Trophoblast cell (in vitro differentiated cells and primary cell): ENCODE results near the gene MYO6.

Source experiments
- DNase-seq, 2 donors: peaks; one replicate each; pipeline ENCODE4 v3.0.0-alpha.2; 2016
- H2AFZ ChIP-seq: 2 replicates; pipeline ENCODE4 v1.6.1; 2013; ENCODE audit warnings: low read length, moderate library complexity, mild to moderate bottlenecking; ENCODE audit not compliant: insufficient read depth, poor library complexity
- H2AK5ac ChIP-seq: 2 replicates; pipeline ENCODE4 v1.6.1; 2013; ENCODE audit warnings: mild to moderate bottlenecking, low read length
- H2BK120ac ChIP-seq: 2 replicates; pipeline ENCODE4 v1.6.1; 2013; ENCODE audit warnings: low read length, mild to moderate bottlenecking, moderate library complexity; ENCODE audit not compliant: insufficient read depth, poor library complexity
- H2BK12ac ChIP-seq: 2 replicates; pipeline ENCODE4 v1.6.1; 2013; ENCODE audit warnings: mild to moderate bottlenecking, low read length, moderate library complexity
- H2BK5ac ChIP-seq: 2 replicates; pipeline ENCODE4 v1.6.1; 2013; ENCODE audit warnings: low read length, low read depth, moderate library complexity, mild to moderate bottlenecking; ENCODE audit not compliant: poor library complexity
- H3K14ac ChIP-seq: 2 replicates; pipeline ENCODE4 v1.6.1; 2013; ENCODE audit warnings: mild to moderate bottlenecking, low read length
- H3K18ac ChIP-seq: 2 replicates; pipeline ENCODE4 v1.6.1; 2013; ENCODE audit warnings: mild to moderate bottlenecking, low read length
- H3K23ac ChIP-seq: 2 replicates; pipeline ENCODE4 v1.6.1; 2013; ENCODE audit warnings: low read length
- H3K27ac ChIP-seq: 2 replicates; pipeline ENCODE4 v1.5.1; 2013; ENCODE audit warnings: low read depth, mild to moderate bottlenecking, inconsistent platforms, low read length, moderate library complexity
- H3K27me3 ChIP-seq: 2 replicates; pipeline ENCODE4 v1.6.1; 2013; ENCODE audit warnings: inconsistent platforms, mild to moderate bottlenecking, low read length, moderate library complexity; ENCODE audit not compliant: insufficient read depth
- H3K36me3 ChIP-seq, 2 experiments: 1 replicate in 1 of 2; 2 replicates in 1 of 2; pipeline ENCODE4 v1.6.1; 2013; ENCODE audit warnings: low read length in 2 of 2, mild to moderate bottlenecking in 2 of 2, moderate library complexity in 1 of 2; ENCODE audit not compliant: insufficient read depth in 2 of 2, control insufficient read depth in 1 of 2
- H3K4ac ChIP-seq: 2 replicates; pipeline ENCODE4 v1.6.1; 2013; ENCODE audit warnings: low read depth, mild to moderate bottlenecking, low read length, moderate library complexity
- H3K4me1 ChIP-seq, 2 experiments: 1 replicate in 1 of 2; 2 replicates in 1 of 2; pipeline ENCODE4 v1.6.1; 2013; ENCODE audit warnings: low read length in 2 of 2, mild to moderate bottlenecking in 2 of 2, moderate library complexity in 1 of 2; ENCODE audit not compliant: insufficient read depth in 2 of 2, control insufficient read depth in 1 of 2
- H3K4me2 ChIP-seq: 2 replicates; pipeline ENCODE4 v1.6.1; 2013; ENCODE audit warnings: inconsistent platforms, mild to moderate bottlenecking, low read length, moderate library complexity
- H3K4me3 ChIP-seq: 2 replicates; pipeline ENCODE4 v1.5.1; 2013; ENCODE audit warnings: mild to moderate bottlenecking, low read depth, low read length, inconsistent platforms
- H3K79me1 ChIP-seq: one replicate; pipeline ENCODE4 v1.6.1; 2013; ENCODE audit warnings: low read length
- H3K79me2 ChIP-seq: 2 replicates; pipeline ENCODE4 v1.6.1; 2013; ENCODE audit warnings: low read length, mild to moderate bottlenecking; ENCODE audit not compliant: control insufficient read depth, insufficient read depth, poor library complexity
- H3K9ac ChIP-seq: 2 replicates; pipeline ENCODE4 v1.6.1; 2013; ENCODE audit warnings: mild to moderate bottlenecking, low read length
- H3K9me3 ChIP-seq: 2 replicates; pipeline ENCODE4 v1.6.1; 2013; ENCODE audit warnings: low read depth, mild to moderate bottlenecking, control low read depth, inconsistent platforms, low read length; ENCODE audit not compliant: insufficient read depth
- H4K12ac ChIP-seq: 2 replicates; pipeline ENCODE4 v1.6.1; 2013; ENCODE audit warnings: low read depth, mild to moderate bottlenecking, low read length, moderate library complexity
- H4K8ac ChIP-seq: 2 replicates; pipeline ENCODE4 v1.6.1; 2013; ENCODE audit warnings: low read depth, mild to moderate bottlenecking, low read length, moderate library complexity
- H4K91ac ChIP-seq: one replicate; pipeline ENCODE4 v1.6.1; 2013; ENCODE audit warnings: low read depth, mild to moderate bottlenecking, low read length, moderate library complexity
- WGBS: extraction: QIAGEN DNeasy Blood & Tissue Kit; methylation state at CpG from one replicate; pipeline ENCODE4 v1.1.7; 2013; ENCODE audit warnings: missing lambda C conversion rate; ENCODE audit not compliant: insufficient read length, insufficient coverage; ENCODE audit errors: extremely low coverage; 5-methylcytosine and 5-hydroxymethylcytosine counted together

MYO6 gene

DNA sequence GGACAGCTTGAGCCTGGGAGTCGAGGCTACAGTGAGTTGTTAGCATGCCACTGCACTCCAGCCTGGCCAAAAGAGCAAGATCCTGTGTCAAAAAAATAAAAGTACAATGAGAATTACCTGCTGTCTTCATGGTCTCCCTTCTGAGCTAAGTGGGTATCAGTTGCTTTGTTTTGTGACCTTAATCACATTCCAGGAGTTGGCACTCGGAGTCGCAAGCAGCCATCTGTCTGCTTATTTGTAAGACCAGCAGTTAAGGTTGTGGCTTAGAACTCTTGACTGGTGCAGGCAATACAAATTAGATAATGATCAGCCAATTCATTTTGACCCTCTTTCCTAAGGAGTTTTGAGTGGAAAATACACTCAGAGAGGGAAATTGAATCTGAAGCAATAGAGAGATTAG is 114.0 kb downstream of the MYO6 start:
- H3K9ac ChIP-seq = no peak overlapping the region
- no peak overlapping the region for H4K12ac ChIP-seq
- no peak overlapping the region for H3K27ac ChIP-seq
- H3K4ac ChIP-seq = no peak overlapping the region
- no peaks in the 10 kb centered on the region for H3K4me1 ChIP-seq
- H3K36me3 ChIP-seq = peaks cover 10 to 18% of the 10 kb centered on the region in 2 experiments
- DNase-seq = no peak
- H3K9me3 ChIP-seq = no peaks in the 10 kb centered on the region
- no peak overlapping the region for H2BK12ac ChIP-seq
- H4K8ac ChIP-seq = no peak overlapping the region
- H3K79me2 ChIP-seq = no peaks in the 10 kb centered on the region
- H2BK120ac ChIP-seq = no peak overlapping the region
- no peak overlapping the region for H2AFZ ChIP-seq
- H3K18ac ChIP-seq = no peak overlapping the region
- no peak overlapping the region for H3K4me2 ChIP-seq
- H3K23ac ChIP-seq = no peak overlapping the region
- no peak overlapping the region for H3K4me3 ChIP-seq
- no peaks in the 10 kb centered on the region for H3K27me3 ChIP-seq
- H3K14ac ChIP-seq = no peak overlapping the region
- H4K91ac ChIP-seq = no peak overlapping the region
- no CpG with 5 or more reads among the region's 3 CpGs for WGBS
- no peaks in the 10 kb centered on the region for H3K79me1 ChIP-seq
- no peak overlapping the region for H2BK5ac ChIP-seq
- H2AK5ac ChIP-seq = no peak overlapping the region

DNA sequence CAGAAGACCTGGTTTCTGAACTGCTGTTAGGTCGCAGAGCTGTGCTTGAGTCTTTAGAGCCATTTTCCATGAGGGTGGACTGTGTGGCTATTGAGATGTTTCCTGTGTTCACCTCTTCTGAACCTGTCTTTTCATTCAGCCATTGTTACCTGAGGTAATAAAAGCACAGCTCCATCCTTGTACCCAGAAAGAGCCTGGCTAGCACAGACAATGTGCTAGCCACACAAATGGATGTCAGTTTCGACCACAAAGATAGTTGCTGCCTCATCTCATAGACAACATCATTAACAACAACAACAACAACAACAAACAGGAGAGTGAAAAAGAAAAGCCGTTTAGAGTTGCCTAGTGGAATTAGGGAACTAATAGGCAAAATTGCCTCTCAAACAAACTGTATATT is 114.7 kb downstream of the MYO6 start:
- peaks cover 10 to 18% of the 10 kb centered on the region in 2 experiments for H3K36me3 ChIP-seq
- H3K27ac ChIP-seq = no peak overlapping the region
- H4K12ac ChIP-seq = no peak overlapping the region
- H2BK120ac ChIP-seq = no peak overlapping the region
- H3K4me1 ChIP-seq = no peaks in the 10 kb centered on the region
- H2BK12ac ChIP-seq = no peak overlapping the region
- DNase-seq = no peak
- H3K4me3 ChIP-seq = no peak overlapping the region
- H3K27me3 ChIP-seq = no peaks in the 10 kb centered on the region
- no peak overlapping the region for H3K4ac ChIP-seq
- H2BK5ac ChIP-seq = no peak overlapping the region
- no peak overlapping the region for H3K9ac ChIP-seq
- no peak overlapping the region for H4K8ac ChIP-seq
- no peak overlapping the region for H2AFZ ChIP-seq
- no peak overlapping the region for H3K14ac ChIP-seq
- H4K91ac ChIP-seq = no peak overlapping the region
- no peaks in the 10 kb centered on the region for H3K79me2 ChIP-seq
- no peak overlapping the region for H3K18ac ChIP-seq
- WGBS = no CpG with 5 or more reads among the region's 3 CpGs
- H3K4me2 ChIP-seq = no peak overlapping the region
- H3K9me3 ChIP-seq = no peaks in the 10 kb centered on the region
- no peak overlapping the region for H3K23ac ChIP-seq
- no peak overlapping the region for H2AK5ac ChIP-seq
- H3K79me1 ChIP-seq = no peaks in the 10 kb centered on the region

DNA sequence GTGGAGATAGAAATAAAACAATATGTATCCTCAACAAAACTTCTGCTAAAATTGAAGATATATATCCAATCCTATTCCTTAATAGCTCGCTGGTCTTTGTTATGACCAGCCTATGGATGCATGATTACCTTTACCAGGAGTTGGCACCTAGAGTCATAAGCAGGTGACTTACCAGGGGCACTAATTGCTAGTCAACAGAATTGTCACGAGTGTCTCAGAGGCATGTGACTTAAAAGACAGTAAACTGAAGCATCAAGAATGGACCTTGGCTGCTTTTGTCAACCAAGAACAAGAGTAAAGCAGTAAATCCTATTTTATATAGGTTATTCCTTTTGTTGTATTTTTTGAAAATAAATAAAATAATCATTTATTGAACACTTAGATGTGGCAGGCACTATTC is 115.4 kb downstream of the MYO6 start:
- WGBS = no CpG with 5 or more reads among the region's 2 CpGs
- H3K9ac ChIP-seq = no peak overlapping the region
- no peak overlapping the region for H2BK5ac ChIP-seq

DNA sequence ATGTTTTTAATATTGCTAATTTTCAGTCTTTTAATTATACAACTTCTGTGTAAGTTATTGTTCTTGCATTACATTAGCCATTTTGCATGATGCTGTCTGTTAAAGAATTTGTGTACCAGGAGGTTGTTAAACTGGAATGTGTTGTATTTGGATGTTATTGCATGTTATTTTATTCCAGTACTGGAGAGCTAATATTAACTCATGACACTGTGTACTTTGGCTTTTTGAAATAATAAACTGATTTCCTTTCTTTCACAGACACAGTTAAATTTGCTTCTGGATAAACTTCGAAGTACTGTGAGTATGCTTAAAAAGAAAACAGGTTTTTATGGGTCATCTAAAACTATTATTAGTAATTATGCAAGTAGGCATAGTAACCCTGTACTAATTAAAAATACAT is 121.3 kb downstream of the MYO6 start:
- Histone ChIP-seq H3K23ac (no peak overlapping the region), H2AK5ac (no peak overlapping the region), H3K27ac (no peak overlapping the region), H2BK12ac (no peak overlapping the region), H2AFZ (no peak overlapping the region), H2BK5ac (no peak overlapping the region), H3K79me1 (no peaks in the 10 kb centered on the region), H3K4me2 (no peak overlapping the region), H3K14ac (no peak overlapping the region), H3K27me3 (no peaks in the 10 kb centered on the region), H3K9me3 (no peaks in the 10 kb centered on the region), H4K91ac (no peak overlapping the region), H4K12ac (no peak overlapping the region), H3K79me2 (no peaks in the 10 kb centered on the region), H3K9ac (no peak overlapping the region), H3K4me1 (peaks cover 0 to 6% of the 10 kb centered on the region in 2 experiments), H3K4me3 (no peak overlapping the region), H3K18ac (no peak overlapping the region), H3K36me3 (peaks cover 5 to 8% of the 10 kb centered on the region in 2 experiments), H2BK120ac (no peak overlapping the region), H4K8ac (no peak overlapping the region), H3K4ac (no peak overlapping the region)
- DNase-seq = no peak
- WGBS = no CpG with 5 or more reads among the region's 1 CpG

More for the DNA sequence above, 115.4 kb downstream of the MYO6 start:
- H3K4ac ChIP-seq = no peak overlapping the region
- no peak overlapping the region for H2BK12ac ChIP-seq
- no peak overlapping the region for H3K23ac ChIP-seq
- no peak overlapping the region for H4K91ac ChIP-seq
- no peak overlapping the region for H3K27ac ChIP-seq
- no peak overlapping the region for H2BK120ac ChIP-seq
- H2AFZ ChIP-seq = no peak overlapping the region
- DNase-seq = no peak
- no peaks in the 10 kb centered on the region for H3K4me1 ChIP-seq
- H2AK5ac ChIP-seq = no peak overlapping the region
- no peak overlapping the region for H3K14ac ChIP-seq
- peaks cover 10 to 18% of the 10 kb centered on the region in 2 experiments for H3K36me3 ChIP-seq
- H3K4me3 ChIP-seq = no peak overlapping the region
- no peak overlapping the region for H3K4me2 ChIP-seq
- H3K9me3 ChIP-seq = no peaks in the 10 kb centered on the region
- no peaks in the 10 kb centered on the region for H3K79me2 ChIP-seq
- no peaks in the 10 kb centered on the region for H3K27me3 ChIP-seq
- H4K8ac ChIP-seq = no peak overlapping the region
- no peak overlapping the region for H4K12ac ChIP-seq
- no peak overlapping the region for H3K18ac ChIP-seq
- H3K79me1 ChIP-seq = no peaks in the 10 kb centered on the region
